ENCODE data around the gene CTSK. TPM values are rescaled to one million over a fixed set of nuclear protein-coding genes. Genes with fewer than 3 reads are reported as not detected.
A peak's percentile ranks its signal among the peaks of the same experiment; 100 is the strongest.

CTSK gene
- total RNA-seq, 4 donors from 2014 or later: 29.5 to 49.3 (median 32.7) TPM

DNA sequence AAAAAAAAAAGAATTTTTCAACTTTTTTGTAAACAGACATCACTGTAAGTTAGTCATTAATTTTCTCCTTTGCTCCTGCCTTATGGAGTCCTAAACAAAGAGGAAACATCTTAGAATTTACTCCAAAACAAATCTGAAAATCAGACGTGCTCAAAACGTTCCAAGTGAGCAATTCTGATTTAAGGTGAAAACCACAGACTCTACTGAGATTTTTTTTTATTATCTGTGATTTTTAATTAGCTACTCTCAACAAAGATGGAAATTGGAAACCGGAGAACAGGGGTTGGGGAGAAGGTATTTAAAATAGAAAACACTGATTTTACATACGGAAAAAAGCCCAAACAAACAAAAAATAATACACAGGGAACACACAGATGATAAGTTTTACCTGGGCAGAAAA, 7.8 kb upstream of the CTSK start:
- no peaks in the 10 kb centered on the region for H3K4me1 ChIP-seq
- intact Hi-C loops (cut with DNase I): loop anchor here (10.0 kb wide), 1 partner anchor 261 kb away; no protein-coding TSS in a partner anchor
- H3K36me3 ChIP-seq: peaks cover 67 to 100% (median 91%) of the 10 kb centered on the region in 4 donors
- no peak overlapping the region for H3K27ac ChIP-seq (replicated peaks in 1 of 4)
- no peaks in the 10 kb centered on the region for H3K27me3 ChIP-seq
- H3K9me3 ChIP-seq: no peaks in the 10 kb centered on the region
- DNase-seq (ENCODE audit: extremely low spot score): no peak
- WGBS: 76% methylated on average over 4 of the region's 4 CpGs
- TF ChIP-seq POLR2A (IDR thresholded peaks at IDR 0.05; ENCODE audit: low read depth) (no peak), EP300 (IDR thresholded peaks at IDR 0.05) (no peak)
- no peak overlapping the region for H3K4me3 ChIP-seq

DNA sequence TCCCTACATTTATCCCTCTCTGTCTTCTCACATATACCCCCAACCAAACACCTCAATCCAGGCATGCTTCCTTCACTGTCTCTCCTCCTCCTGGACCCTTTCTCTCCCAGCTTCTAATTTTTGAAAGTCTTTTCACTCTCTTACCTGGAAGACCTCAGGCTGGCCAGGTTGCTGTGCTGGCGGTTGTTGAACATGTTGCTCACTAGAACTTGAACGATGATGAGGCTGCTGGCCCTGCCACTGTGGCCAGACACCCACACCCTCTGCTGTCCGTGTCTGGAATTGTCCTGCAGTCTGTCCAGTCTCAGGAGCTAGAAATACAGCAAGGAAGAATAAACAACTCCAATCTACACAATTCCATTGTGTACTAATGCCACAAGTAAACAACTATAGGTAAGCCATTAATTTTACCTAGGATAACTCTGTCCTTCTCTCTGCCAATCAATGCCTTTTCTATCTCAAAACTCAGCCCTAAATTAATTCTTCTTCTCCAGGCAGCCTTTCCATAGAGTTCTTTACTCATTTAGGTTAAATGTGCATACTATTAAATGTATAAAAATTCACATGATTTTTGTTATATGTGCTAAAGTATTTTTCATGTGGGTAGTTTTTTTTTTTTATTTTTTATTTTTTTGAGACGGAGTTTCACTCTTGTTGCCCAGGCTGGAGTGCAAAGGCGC, 5.1 kb upstream of the CTSK start:
- peaks cover 62 to 84% (median 77%) of the 10 kb centered on the region in 4 donors for H3K36me3 ChIP-seq

DNA sequence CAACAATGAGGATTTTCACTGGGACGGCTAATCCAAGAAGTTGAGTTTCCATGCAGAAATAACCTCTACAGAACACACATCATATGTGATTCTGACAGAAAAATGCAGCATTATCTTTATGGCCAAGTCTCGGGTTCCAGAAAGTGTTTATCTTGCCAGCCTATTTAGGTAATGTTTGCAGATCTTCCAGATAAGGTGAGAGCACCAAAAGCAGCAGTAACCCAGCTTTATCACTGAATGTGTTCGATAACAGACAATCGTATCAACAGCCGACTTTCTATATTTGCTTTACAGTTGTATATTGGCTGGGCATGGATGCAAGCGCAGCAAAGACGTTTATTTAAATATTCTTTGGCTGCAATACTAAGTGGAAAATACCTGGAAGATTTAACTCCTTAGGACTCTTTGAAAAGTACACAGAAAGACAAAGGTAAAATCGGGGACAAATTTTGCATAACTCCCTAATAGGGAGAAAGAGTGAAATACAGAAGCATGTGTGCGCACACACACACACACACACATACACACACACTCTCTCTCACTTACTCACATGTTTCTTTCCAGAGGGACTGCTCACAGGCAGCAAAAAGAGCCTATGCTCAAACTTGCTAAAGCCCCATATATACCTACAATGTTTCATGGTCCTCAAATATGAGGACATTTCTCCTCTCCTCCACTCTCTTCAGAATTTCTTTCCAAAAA, 3.0 kb upstream of the CTSK start:
- Histone ChIP-seq H3K4me1 (peaks cover 0 to 24% (median 15%) of the 10 kb centered on the region in 4 donors), H3K27ac (replicated peaks in 1 of 4) (no peak overlapping the region), H3K36me3 (peaks cover 42 to 63% (median 56%) of the 10 kb centered on the region in 4 donors), H3K9me3 (no peaks in the 10 kb centered on the region), H3K27me3 (no peaks in the 10 kb centered on the region), H3K4me3 (no peak overlapping the region)
- TF ChIP-seq EP300 (IDR thresholded peaks at IDR 0.05) (no peak), POLR2AphosphoS5 (IDR thresholded peaks at IDR 0.05) (no peak), POLR2A (IDR thresholded peaks at IDR 0.05; ENCODE audit: low read depth) (no peak)
- TF ChIP-seq, protein P1, sequence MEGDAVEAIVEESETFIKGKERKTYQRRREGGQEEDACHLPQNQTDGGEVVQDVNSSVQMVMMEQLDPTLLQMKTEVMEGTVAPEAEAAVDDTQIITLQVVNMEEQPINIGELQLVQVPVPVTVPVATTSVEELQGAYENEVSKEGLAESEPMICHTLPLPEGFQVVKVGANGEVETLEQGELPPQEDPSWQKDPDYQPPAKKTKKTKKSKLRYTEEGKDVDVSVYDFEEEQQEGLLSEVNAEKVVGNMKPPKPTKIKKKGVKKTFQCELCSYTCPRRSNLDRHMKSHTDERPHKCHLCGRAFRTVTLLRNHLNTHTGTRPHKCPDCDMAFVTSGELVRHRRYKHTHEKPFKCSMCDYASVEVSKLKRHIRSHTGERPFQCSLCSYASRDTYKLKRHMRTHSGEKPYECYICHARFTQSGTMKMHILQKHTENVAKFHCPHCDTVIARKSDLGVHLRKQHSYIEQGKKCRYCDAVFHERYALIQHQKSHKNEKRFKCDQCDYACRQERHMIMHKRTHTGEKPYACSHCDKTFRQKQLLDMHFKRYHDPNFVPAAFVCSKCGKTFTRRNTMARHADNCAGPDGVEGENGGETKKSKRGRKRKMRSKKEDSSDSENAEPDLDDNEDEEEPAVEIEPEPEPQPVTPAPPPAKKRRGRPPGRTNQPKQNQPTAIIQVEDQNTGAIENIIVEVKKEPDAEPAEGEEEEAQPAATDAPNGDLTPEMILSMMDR (IDR thresholded peaks at IDR 0.05): no peak
- intact Hi-C loops (cut with DNase I): loop anchor here (10.0 kb wide), 1 partner anchor 256 kb away; no protein-coding TSS in a partner anchor
- 56% methylated on average over 9 of the region's 9 CpGs for WGBS
- no peak for DNase-seq (ENCODE audit: extremely low spot score)

More for the DNA sequence above, 5.1 kb upstream of the CTSK start:
- Histone ChIP-seq H3K4me3 (no peak overlapping the region), H3K9me3 (no peaks in the 10 kb centered on the region), H3K4me1 (peaks cover 0 to 14% (median 12%) of the 10 kb centered on the region in 4 donors), H3K27ac (replicated peaks in 1 of 4) (no peak overlapping the region), H3K27me3 (no peaks in the 10 kb centered on the region)
- intact Hi-C loops (cut with DNase I): loop anchor here (10.0 kb wide), 1 partner anchor 258 kb away; no protein-coding TSS in a partner anchor
- DNase-seq (ENCODE audit: extremely low spot score): no peak
- WGBS: 47% methylated on average over 5 of the region's 5 CpGs
- TF ChIP-seq, protein P1 (IDR thresholded peaks at IDR 0.05): peak; percentile 45 to 64 (median 58)
- no peak for TF ChIP-seq EP300 (IDR thresholded peaks at IDR 0.05)

DNA sequence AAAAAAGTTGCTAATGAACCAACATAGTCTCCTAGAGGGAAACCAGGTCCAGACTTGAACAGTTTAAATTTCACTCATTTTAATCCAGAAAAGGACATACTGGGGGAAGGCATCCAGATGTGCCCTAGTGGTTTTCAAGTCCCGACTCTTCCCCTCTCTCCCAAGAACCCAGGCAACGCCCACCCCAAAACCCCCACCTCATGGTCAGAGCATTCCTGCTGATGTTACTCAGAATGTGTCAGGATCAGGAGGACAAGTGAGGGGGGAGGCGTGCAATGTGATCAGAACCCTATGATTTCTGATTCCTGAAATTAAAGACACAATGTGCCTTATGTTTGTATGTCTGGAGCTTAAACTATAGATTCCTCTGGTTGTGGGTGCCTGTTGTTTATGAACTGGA, 1.6 kb upstream of the CTSK start:
- Histone ChIP-seq H3K4me1 (peaks cover 0 to 24% (median 15%) of the 10 kb centered on the region in 4 donors), H3K27ac (replicated peaks in 1 of 4) (no peak overlapping the region), H3K27me3 (no peaks in the 10 kb centered on the region), H3K9me3 (no peaks in the 10 kb centered on the region), H3K4me3 (no peak overlapping the region), H3K36me3 (peaks cover 29 to 49% (median 43%) of the 10 kb centered on the region in 4 donors)
- 52% methylated on average over 3 of the region's 3 CpGs for WGBS
- no peak for DNase-seq (ENCODE audit: extremely low spot score)
- intact Hi-C loops (cut with DNase I): loop anchor here (10.0 kb wide), 1 partner anchor 255 kb away; no protein-coding TSS in a partner anchor
- TF ChIP-seq EP300 (IDR thresholded peaks at IDR 0.05) (no peak), POLR2AphosphoS5 (IDR thresholded peaks at IDR 0.05) (peak in 1 of 2 donors; percentile 4)

DNA sequence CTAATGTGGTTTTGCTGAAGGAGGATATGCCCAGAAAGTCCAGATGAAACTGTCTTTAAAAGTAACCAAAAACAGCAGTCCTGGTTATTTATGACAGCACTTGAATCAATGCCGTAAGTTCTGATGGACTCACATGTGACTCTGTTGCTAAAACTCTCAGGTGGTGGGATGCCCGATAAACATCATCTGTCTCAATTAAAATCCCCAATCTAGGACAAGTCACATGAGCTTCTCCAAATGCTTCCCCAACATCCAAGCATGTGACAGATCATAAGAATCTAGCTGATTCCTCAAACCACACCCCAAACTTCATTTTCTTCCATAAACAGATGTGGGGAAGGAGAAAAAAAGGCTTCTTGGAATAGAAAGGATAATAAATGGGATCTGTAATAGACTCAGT, 786 bp upstream of the CTSK start:
- H3K27me3 ChIP-seq: no peaks in the 10 kb centered on the region
- DNase-seq (ENCODE audit: extremely low spot score): no peak
- no peaks in the 10 kb centered on the region for H3K9me3 ChIP-seq
- peak in 1 of 2 donors; percentile 6 for TF ChIP-seq POLR2AphosphoS5 (IDR thresholded peaks at IDR 0.05)
- TF ChIP-seq, protein P1 (IDR thresholded peaks at IDR 0.05): no peak
- intact Hi-C loops (cut with DNase I): no loop called here
- peaks cover 21 to 42% (median 39%) of the 10 kb centered on the region in 4 donors for H3K36me3 ChIP-seq
- H3K4me1 ChIP-seq: peaks cover 0 to 24% (median 15%) of the 10 kb centered on the region in 4 donors
- peak overlapping the region in 3 of 4 donors; percentile 30 to 42 (median 40) for H3K4me3 ChIP-seq
- 33% methylated on average over 2 of the region's 2 CpGs for WGBS
- H3K27ac ChIP-seq (replicated peaks in 1 of 4): peak overlapping the region in 3 of 4 donors; percentile 29 to 46 (median 37)

All from esophagus muscularis mucosa (tissue), 4 donors.